HT1080 (cell line): ENCODE data around the gene ERCC6L. TPM values are rescaled to one million over a fixed set of nuclear protein-coding genes. Genes with fewer than 3 reads are reported as not detected.
"Not testable (repeated sequence)": the region's sequence is repeated elsewhere in the genome, so short reads cannot be mapped to it uniquely, and the experiment has no call there.

Experiments
- DNase-seq: peaks from one replicate; pipeline ENCODE4 v3.0.0-alpha.2; 2015; ENCODE audit warnings: low read depth
- total RNA-seq: library from RNA; depleted of rRNA; stranded (reverse); fragments of >200 nt; shearing (Covaris generic); gene quantifications from 2 replicates; pipeline ENCODE4 v1.2.3, GENCODE V29; 2014

The ERCC6L gene
- total RNA-seq, 1 experiment from 2014 or later, result 10.5 TPM

GRCh38 chrX:72247206-72247942 is 8.5 kb upstream of the ERCC6L start:
- DNase-seq, result no peak

- peak; percentile 60 for DNase-seq
Observed at GRCh38 chrX:72245461-72246089, 6.7 kb upstream of the ERCC6L start.

GRCh38 chrX:72243472-72243871 is 4.6 kb upstream of the ERCC6L start:
- peak; percentile 38 for DNase-seq

GRCh38 chrX:72240976-72241375 is 2.1 kb upstream of the ERCC6L start:
- DNase-seq, result no peak

- no peak for DNase-seq
Observed at GRCh38 chrX:72238183-72238582, 644 bp downstream of the ERCC6L start.

GRCh38 chrX:72236841-72237240 is 2.0 kb downstream of the ERCC6L start:
- no peak for DNase-seq

GRCh38 chrX:72230290-72230689 is 8.5 kb downstream of the ERCC6L start:
- no peak for DNase-seq

- not testable (repeated sequence) for DNase-seq
Observed at GRCh38 chrX:72220375-72220774, 18.5 kb downstream of the ERCC6L start.

GRCh38 chrX:72216973-72217372 is 21.9 kb downstream of the ERCC6L start:
- no peak for DNase-seq

- DNase-seq, result no peak
Observed at GRCh38 chrX:72208126-72208800, 30.6 kb downstream of the ERCC6L start.

- no peak for DNase-seq
Observed at GRCh38 chrX:72207366-72207765, 31.5 kb downstream of the ERCC6L start.

- DNase-seq, result no peak
Observed at GRCh38 chrX:72205706-72206105, 33.1 kb downstream of the ERCC6L start.

- no peak for DNase-seq
Observed at GRCh38 chrX:72203421-72203820, 35.4 kb downstream of the ERCC6L start.

- DNase-seq, result no peak
Observed at GRCh38 chrX:72202792-72203401, 35.9 kb downstream of the ERCC6L start.

GRCh38 chrX:72201836-72202536 is 36.8 kb downstream of the ERCC6L start:
- DNase-seq, result peak; percentile 85

GRCh38 chrX:72182924-72183323 is 55.9 kb downstream of the ERCC6L start:
- DNase-seq, result no peak

GRCh38 chrX:72181178-72182125 is 57.4 kb downstream of the ERCC6L start, which contains the start of gene PIN4:
Gene PIN4, plus strand, starts transcription at chrX:72181757. Its CDS starts 29 bp downstream, at chrX:72181786.
- peak; percentile 98 for DNase-seq

GRCh38 chrX:72180539-72180938 is 58.3 kb downstream of the ERCC6L start:
- no peak for DNase-seq

GRCh38 chrX:72176981-72177380 is 61.8 kb downstream of the ERCC6L start:
- no peak for DNase-seq

GRCh38 chrX:72176289-72176688 is 62.5 kb downstream of the ERCC6L start:
- DNase-seq, result not testable (repeated sequence)
